K562 (cell line): ENCODE data around the gene B4GALNT4. TPM values are rescaled to one million over a fixed set of nuclear protein-coding genes. Genes with fewer than 3 reads are reported as not detected.
A peak's percentile ranks its signal among the peaks of the same experiment; 100 is the strongest.

Source experiments
- CBFA2T2 ChIP-seq: fragments of 450-650 bp; conservative IDR thresholded peaks from 2 replicates; pipeline ENCODE4 v1.6.1; 2017; ENCODE audit warnings: mild to moderate bottlenecking
- ELF2 ChIP-seq: fragments of 250-450 bp; sonication (Bioruptor Pico); IDR thresholded peaks from 2 replicates; pipeline ENCODE4 v1.5.0; 2021; ENCODE audit warnings: mild to moderate bottlenecking
- ETS2 ChIP-seq: IDR thresholded peaks from 2 replicates; pipeline ENCODE4 v1.6.1; 2016; ENCODE audit warnings: borderline replicate concordance, missing genetic modification characterization, mild to moderate bottlenecking, moderate library complexity, missing compliant biosample characterization; ENCODE audit not compliant: poor library complexity, severe bottlenecking
- GABPA ChIP-seq: fragments of 200-800 bp; sonication (Bioruptor generic); conservative IDR thresholded peaks from 2 replicates; pipeline ENCODE4 v1.6.1; 2016; ENCODE audit warnings: low read depth, missing genetic modification characterization, missing compliant biosample characterization
- GATAD2B ChIP-seq: fragments of 450-650 bp; IDR thresholded peaks from 2 replicates; pipeline ENCODE4 v1.6.1; 2017; ENCODE audit warnings: mild to moderate bottlenecking, borderline replicate concordance
- KDM5B ChIP-seq: fragments of 200-600 bp; sonication (generic); IDR thresholded peaks from 2 replicates; pipeline ENCODE4 v1.6.1; 2012; ENCODE audit warnings: low read depth, mild to moderate bottlenecking, moderate library complexity, low read length, control low read depth, inconsistent platforms; ENCODE audit not compliant: insufficient replicate concordance
- MCM5 ChIP-seq: fragments of 450-650 bp; IDR thresholded peaks from 2 replicates; pipeline ENCODE4 v1.6.1; 2016; ENCODE audit warnings: low read depth
- MEIS2 ChIP-seq: fragments of 450-650 bp; IDR thresholded peaks from 2 replicates; pipeline ENCODE4 v1.6.1; 2014; ENCODE audit warnings: mild to moderate bottlenecking; ENCODE audit not compliant: partially characterized antibody
- RBBP5 ChIP-seq: fragments of 200-600 bp; sonication (generic); IDR thresholded peaks from 2 replicates; pipeline ENCODE4 v1.6.1; 2012; ENCODE audit warnings: borderline replicate concordance, mild to moderate bottlenecking, low read length, control low read depth, inconsistent platforms; ENCODE audit not compliant: insufficient read depth, poor library complexity, severe bottlenecking
- SIN3B ChIP-seq: fragments of 450-650 bp; IDR thresholded peaks from 2 replicates; pipeline ENCODE4 v1.6.1; 2017; ENCODE audit warnings: low read depth, mild to moderate bottlenecking, moderate library complexity
- SMAD1 ChIP-seq: fragments of 150-350 bp; IDR thresholded peaks from 2 replicates; pipeline ENCODE4 v1.6.1; 2014; ENCODE audit warnings: low read length, low read depth; ENCODE audit not compliant: partially characterized antibody
- SREBF1 ChIP-seq: fragments of 150-350 bp; IDR thresholded peaks from 2 replicates; pipeline ENCODE4 v1.6.1; 2014; ENCODE audit warnings: antibody characterized with exemption, low read depth, low read length, borderline replicate concordance
- TARDBP ChIP-seq: fragments of 450-650 bp; IDR thresholded peaks from 2 replicates; pipeline ENCODE4 v1.6.1; 2016
- TEAD1 ChIP-seq, 2 experiments: fragments of 450-650 bp in 1 of 2; sonication (generic) in 1 of 2; formaldehyde crosslinking; IDR thresholded peaks; 2 replicates each; pipeline versions ENCODE4 v1.4.0 to v1.8.0; 2020 to 2022; ENCODE audit warnings: mild to moderate bottlenecking in 2 of 2, missing genetic modification reagents in 1 of 2
- ZNF143 ChIP-seq: sonication (generic); formaldehyde crosslinking; IDR thresholded peaks from 2 replicates; pipeline ENCODE4 v1.9.0; 2022; ENCODE audit warnings: mild to moderate bottlenecking, missing genetic modification reagents
- ZNF175 ChIP-seq: fragments of 200-800 bp; sonication (Bioruptor generic); IDR thresholded peaks from 2 replicates; pipeline ENCODE4 v1.6.1; 2016; ENCODE audit warnings: low read depth, mild to moderate bottlenecking, missing genetic modification characterization, missing compliant biosample characterization
- ZNF239 ChIP-seq: fragments of 250-450 bp; sonication (Bioruptor Pico); IDR thresholded peaks from 2 replicates; pipeline ENCODE4 v1.4.0; 2020; ENCODE audit warnings: mild to moderate bottlenecking
- ZNF75A ChIP-seq: fragments of 450-650 bp; formaldehyde crosslinking; IDR thresholded peaks from 2 replicates; pipeline ENCODE4 v1.4.0; 2020; ENCODE audit warnings: mild to moderate bottlenecking
- ZNF764 ChIP-seq: fragments of 250-450 bp; sonication (Bioruptor Pico); IDR thresholded peaks from 2 replicates; pipeline ENCODE4 v1.4.0; 2020; ENCODE audit warnings: low read depth, mild to moderate bottlenecking, moderate library complexity
- polyA plus RNA-seq, 8 experiments: library from polyadenylated mRNA; depleted of rRNA in 4 of 8; stranded (reverse) in 5 of 8; unstranded in 3 of 8; fragments of >200 nt; fragmentation: Nextera tagmentation in 2 of 8; fragmentation: Illumina TruSeq in 1 of 8; extraction: Ambion mirVana in 2 of 8; extraction: Trizol in 1 of 8; gene quantifications; 2 replicates each; pipeline versions ENCODE4 v1.2.1 to v1.2.3, GENCODE V29; 2011 to 2014; ENCODE audit warnings: inconsistent platforms in 1 of 8, missing spikeins in 1 of 8
- total RNA-seq, 7 experiments: library from RNA; depleted of rRNA in 6 of 7; stranded (reverse); fragments of >200 nt in 6 of 7; fragmentation: Illumina TruSeq in 2 of 7; extraction: Trizol in 2 of 7; gene quantifications; 2 replicates each; pipeline versions ENCODE4 v1.2.1 to v1.2.3, GENCODE V29; 2011 to 2021; ENCODE audit warnings: low replicate concordance in 1 of 7
- TF ChIP-seq, protein P1 (sequence below): sonication (generic); formaldehyde crosslinking; IDR thresholded peaks from 2 replicates; pipeline ENCODE4 v1.8.0; 2023; ENCODE audit warnings: mild to moderate bottlenecking, missing genetic modification reagents
- TF ChIP-seq, protein P2 (sequence below): fragments of 450-650 bp; IDR thresholded peaks from one replicate; pipeline ENCODE4 v1.6.1; 2018; ENCODE audit warnings: mild to moderate bottlenecking, moderate library complexity; ENCODE audit not compliant: partially characterized antibody
- TF ChIP-seq, protein P3 (sequence below): fragments of 250-450 bp; sonication (Bioruptor Pico); IDR thresholded peaks from 2 replicates; pipeline ENCODE4 v1.5.0; 2020; ENCODE audit warnings: mild to moderate bottlenecking

Gene B4GALNT4
- total and polyA plus RNA-seq, 9 of the 15 experiments (the other 6 are each of a cell fraction or from before 2014, with no cell fraction given) = 0.20 to 37.1 (median 10.8) TPM; not detected in 1

DNA sequence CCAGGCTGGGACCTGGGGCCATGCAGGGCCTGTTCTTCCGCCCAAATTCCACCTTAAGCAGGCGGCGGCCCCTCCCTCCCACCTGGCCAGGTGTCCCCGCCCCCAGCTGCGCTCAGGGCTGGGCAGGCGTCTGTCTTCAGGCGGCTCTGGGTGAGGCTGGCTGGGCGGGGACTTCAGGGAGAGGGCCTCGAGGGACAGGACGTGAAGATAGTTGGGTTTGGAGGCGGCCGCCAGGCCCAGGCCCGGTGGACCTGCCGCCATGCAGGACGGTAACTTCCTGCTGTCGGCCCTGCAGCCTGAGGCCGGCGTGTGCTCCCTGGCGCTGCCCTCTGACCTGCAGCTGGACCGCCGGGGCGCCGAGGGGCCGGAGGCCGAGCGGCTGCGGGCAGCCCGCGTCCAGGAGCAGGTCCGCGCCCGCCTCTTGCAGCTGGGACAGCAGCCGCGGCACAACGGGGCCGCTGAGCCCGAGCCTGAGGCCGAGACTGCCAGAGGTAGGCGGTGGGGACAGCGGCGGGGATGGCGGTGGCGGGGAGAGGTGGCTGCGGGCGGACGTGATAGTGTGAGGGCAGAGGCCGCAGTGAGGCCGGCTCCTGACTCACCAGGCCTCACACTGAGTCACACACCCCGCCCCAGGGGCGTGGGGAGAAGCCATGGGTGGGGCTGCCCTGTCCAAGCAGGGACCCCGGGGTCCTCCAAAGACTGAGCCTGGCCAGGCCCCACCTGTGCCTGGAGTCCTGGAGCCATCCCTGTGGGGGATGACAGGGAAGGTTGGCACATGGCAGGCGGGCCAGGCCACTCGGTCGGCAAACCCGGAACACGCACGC lies 24.9 kb downstream of the B4GALNT4 start, which contains the start of gene PKP3 (continued):
- TF ChIP-seq ZNF764 (CRISPR knock-in tag) (no peak), GABPA (tag) (peak; percentile 81), TARDBP (0 out of 2 replicates have a peak, but pooled peaks have one; percentile 46), ETS2 (tag) (no peak), GATAD2B (no peak), MEIS2 (peak; percentile 44), RBBP5 (peak; percentile 68), ZNF75A (no peak), ZNF143 (CRISPR knock-in tag) (no peak), KDM5B (peak; percentile 66), ELF2 (CRISPR knock-in tag) (peak; percentile 23; the same call in 1 of the 2 replicates), ZNF175 (CRISPR knock-in tag) (peak; percentile 31), MCM5 (no peak), ZNF239 (no peak; the same call in 1 of the 2 replicates), SREBF1 (no peak), SMAD1 (no peak), TEAD1 (CRISPR knock-in tag; IDR thresholded peaks at IDR 0.05) (no peak), SIN3B (no peak), CBFA2T2 (no peak)
- TF ChIP-seq, protein P1, sequence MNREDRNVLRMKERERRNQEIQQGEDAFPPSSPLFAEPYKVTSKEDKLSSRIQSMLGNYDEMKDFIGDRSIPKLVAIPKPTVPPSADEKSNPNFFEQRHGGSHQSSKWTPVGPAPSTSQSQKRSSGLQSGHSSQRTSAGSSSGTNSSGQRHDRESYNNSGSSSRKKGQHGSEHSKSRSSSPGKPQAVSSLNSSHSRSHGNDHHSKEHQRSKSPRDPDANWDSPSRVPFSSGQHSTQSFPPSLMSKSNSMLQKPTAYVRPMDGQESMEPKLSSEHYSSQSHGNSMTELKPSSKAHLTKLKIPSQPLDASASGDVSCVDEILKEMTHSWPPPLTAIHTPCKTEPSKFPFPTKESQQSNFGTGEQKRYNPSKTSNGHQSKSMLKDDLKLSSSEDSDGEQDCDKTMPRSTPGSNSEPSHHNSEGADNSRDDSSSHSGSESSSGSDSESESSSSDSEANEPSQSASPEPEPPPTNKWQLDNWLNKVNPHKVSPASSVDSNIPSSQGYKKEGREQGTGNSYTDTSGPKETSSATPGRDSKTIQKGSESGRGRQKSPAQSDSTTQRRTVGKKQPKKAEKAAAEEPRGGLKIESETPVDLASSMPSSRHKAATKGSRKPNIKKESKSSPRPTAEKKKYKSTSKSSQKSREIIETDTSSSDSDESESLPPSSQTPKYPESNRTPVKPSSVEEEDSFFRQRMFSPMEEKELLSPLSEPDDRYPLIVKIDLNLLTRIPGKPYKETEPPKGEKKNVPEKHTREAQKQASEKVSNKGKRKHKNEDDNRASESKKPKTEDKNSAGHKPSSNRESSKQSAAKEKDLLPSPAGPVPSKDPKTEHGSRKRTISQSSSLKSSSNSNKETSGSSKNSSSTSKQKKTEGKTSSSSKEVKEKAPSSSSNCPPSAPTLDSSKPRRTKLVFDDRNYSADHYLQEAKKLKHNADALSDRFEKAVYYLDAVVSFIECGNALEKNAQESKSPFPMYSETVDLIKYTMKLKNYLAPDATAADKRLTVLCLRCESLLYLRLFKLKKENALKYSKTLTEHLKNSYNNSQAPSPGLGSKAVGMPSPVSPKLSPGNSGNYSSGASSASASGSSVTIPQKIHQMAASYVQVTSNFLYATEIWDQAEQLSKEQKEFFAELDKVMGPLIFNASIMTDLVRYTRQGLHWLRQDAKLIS = peak; percentile 89
- TF ChIP-seq, protein P2, sequence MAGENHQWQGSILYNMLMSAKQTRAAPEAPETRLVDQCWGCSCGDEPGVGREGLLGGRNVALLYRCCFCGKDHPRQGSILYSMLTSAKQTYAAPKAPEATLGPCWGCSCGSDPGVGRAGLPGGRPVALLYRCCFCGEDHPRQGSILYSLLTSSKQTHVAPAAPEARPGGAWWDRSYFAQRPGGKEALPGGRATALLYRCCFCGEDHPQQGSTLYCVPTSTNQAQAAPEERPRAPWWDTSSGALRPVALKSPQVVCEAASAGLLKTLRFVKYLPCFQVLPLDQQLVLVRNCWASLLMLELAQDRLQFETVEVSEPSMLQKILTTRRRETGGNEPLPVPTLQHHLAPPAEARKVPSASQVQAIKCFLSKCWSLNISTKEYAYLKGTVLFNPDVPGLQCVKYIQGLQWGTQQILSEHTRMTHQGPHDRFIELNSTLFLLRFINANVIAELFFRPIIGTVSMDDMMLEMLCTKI = no peak
- TF ChIP-seq, protein P3, sequence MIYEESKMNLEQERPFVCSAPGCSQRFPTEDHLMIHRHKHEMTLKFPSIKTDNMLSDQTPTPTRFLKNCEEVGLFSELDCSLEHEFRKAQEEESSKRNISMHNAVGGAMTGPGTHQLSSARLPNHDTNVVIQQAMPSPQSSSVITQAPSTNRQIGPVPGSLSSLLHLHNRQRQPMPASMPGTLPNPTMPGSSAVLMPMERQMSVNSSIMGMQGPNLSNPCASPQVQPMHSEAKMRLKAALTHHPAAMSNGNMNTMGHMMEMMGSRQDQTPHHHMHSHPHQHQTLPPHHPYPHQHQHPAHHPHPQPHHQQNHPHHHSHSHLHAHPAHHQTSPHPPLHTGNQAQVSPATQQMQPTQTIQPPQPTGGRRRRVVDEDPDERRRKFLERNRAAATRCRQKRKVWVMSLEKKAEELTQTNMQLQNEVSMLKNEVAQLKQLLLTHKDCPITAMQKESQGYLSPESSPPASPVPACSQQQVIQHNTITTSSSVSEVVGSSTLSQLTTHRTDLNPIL (CRISPR knock-in tag) = no peak
